Right hindlimb (tissue), 1 donor: ENCODE measurements around the gene IRF1.

ENCODE experiments used
- DNase-seq: peaks from one replicate; pipeline ENCODE4 v3.0.0-alpha.2; 2018

Gene IRF1

DNA sequence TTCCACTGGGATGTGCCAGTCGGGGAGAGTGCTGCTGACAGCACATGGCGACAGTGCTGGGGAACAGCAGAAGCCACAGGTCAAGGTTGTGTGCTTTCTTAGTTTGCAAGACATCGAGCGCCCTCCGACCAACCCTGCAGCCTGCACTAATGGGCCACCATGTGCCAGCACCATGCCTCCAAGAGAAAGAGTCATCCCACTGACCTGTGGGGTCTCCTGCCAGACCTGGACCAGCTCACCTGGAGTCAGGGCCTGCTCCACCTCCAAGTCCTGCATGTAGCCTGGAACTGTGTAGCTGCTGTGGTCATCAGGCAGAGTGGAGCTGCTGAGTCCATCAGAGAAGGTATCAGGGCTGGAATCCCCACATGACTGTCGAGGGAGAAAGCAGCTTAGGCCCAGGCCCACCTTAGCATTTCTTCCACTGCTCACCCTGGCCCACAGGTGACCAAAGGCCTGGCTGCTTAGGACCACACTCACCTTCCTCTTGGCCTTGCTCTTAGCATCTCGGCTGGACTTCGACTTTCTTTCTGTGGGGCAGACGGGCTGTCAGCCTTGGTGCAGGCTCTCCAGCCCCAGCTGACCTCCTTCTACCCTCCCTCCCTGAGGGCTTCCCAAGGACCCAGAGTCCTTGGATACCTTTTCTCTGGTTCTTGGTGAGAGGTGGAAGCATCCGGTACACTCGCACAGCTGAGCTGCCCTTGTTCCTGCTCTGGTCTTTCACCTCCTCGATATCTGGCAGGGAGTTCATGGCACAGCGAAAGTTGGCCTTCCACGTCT is 4.1 kb downstream of the IRF1 start:
- peak; percentile 6 for DNase-seq

- no peak for DNase-seq
Observed at GRCh38 chr5:132485641-132486317, 4.8 kb downstream of the IRF1 start.

- DNase-seq: peak; percentile 7
Observed at GRCh38 chr5:132484876-132485640, 5.5 kb downstream of the IRF1 start.

- no peak for DNase-seq
Observed at GRCh38 chr5:132484391-132484725, 6.2 kb downstream of the IRF1 start.

DNA sequence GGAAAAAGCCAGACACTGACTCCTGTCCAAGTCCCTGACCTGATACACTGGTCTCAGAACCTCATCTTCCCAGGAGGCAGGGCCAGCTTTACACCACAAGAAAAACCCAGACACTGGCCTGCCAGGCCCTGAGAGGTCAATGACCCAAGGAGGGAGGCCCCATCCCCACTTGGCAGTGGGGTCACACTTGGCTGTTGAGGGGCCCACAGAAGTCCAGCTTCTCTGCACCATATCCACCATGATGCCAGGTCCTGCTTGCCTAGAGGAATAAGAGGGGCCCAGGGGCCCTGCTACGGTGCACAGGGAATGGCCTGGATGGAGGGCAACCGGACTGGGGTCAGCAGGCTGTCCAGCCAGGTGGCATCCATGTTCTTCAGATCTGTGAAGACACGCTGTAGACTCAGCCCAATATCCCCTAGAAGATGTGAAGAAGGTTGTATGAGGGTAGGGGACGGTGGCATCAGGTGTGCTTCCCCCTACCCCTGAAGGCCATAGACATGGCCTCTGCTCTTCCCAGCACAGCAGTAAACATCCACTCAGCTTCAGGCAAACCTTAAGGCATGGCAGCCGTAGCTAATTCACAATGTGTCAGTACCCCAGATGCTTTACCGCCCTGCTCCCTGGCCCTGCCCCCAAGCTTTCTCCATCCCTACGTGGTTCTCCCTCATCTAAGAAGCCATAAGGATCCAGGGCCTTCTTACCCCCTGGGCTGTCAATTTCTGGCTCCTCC is 6.7 kb downstream of the IRF1 start:
- peak; percentile 6 for DNase-seq

DNA sequence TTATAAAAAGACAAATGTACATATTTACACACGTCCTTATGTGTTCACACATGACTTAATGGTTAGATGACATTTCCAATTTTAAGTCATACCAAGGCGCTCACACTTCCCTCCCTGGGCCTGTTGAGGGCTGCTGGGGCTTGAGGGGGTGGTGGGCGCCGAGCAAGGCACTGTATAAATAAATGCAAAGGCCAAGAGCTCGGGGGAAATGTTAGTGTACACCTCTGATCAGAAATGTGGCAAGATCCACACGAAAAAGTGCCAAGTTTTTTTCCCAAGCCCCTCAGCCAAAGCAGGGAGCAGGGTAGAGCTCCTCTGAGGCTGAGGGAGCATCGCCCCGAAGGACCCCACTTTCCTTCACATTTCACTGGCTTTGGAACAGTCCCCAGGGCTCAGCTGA is 7.5 kb downstream of the IRF1 start:
- peak; percentile 8 for DNase-seq

DNA sequence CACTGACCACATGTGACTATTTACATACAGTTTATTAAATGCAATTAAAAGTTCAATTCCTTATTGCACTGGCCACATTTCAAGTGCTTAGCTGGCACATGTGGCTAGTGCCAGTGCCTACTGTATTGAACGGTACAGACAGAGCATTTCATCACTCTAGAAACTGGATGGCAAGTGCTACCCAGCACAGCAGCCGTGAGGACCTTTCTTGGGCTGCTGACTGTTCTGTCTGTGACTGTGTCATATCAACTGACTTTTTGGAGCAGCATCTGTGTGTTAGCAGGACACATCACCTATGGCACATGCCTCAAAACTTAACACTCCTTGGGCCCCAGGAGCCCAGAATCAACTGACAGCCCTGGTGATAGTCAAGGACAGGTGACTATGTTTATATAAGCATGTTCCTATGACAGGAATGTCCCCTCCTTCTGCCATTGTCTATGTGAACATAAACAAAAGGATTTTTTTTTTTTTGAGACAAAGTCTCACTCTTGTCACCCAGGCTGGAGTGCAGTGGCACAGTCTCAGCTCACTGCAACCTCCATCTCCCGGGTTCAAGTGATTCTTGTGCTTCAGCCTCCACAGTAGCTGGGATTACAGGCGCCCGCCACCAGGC is 8.9 kb downstream of the IRF1 start:
- no peak for DNase-seq

DNA sequence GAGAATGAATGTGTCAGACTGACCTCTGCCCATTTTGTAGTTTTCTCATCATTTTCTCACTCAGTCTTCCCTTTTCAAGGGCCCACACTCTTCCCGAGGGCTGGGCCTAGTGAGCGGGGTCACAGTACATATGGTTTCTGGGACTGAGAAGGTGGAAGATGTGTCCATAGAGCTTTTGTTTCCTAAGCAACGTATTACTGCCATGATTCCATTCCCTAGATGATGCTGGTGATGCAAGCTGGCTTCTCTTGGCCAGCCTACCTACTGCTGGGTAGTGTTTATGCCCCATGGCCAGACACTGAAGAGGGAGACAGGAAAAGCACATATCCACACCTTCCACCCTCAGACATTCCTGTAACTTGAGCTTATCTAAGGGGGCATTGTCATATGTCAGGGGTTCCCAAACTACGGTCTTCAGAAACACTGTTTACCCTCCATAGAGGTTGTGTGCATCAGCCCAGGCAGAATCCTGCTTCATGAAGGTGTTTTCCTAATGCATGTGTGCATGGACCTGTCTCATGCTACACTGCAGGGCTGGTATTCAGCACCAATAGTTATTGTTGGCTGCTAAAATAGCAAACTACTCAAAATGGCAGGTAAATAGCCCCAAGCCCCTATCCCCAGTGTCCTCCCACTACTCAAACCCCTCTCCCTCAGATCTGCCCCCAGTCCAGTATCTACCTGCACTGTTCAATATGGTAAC is 9.5 kb downstream of the IRF1 start:
- no peak for DNase-seq

GRCh38 chr5:132480546-132480892 is 10.1 kb downstream of the IRF1 start:
- no peak for DNase-seq

DNA sequence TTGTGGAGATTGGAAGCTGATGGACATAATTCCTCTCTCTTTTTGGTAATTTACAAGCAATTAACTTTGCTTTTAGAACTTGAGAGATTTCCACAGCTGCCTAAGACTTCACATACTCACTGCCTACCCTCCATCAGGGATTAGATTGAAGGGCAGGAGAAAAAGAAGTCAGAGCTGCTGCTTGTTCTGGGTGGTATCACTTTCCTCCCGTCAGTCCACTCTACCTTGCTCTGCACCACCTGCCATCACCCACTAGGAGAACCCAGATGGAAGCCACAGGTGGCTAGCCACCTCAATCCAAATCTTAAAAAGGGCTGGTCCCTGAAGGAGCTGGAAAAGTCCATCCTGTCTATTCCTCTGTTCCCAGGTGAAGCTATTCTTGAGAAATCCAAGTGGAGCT is 10.5 kb downstream of the IRF1 start:
- no peak for DNase-seq

GRCh38 chr5:132479111-132479951 is 11.2 kb downstream of the IRF1 start:
- no peak for DNase-seq

DNA sequence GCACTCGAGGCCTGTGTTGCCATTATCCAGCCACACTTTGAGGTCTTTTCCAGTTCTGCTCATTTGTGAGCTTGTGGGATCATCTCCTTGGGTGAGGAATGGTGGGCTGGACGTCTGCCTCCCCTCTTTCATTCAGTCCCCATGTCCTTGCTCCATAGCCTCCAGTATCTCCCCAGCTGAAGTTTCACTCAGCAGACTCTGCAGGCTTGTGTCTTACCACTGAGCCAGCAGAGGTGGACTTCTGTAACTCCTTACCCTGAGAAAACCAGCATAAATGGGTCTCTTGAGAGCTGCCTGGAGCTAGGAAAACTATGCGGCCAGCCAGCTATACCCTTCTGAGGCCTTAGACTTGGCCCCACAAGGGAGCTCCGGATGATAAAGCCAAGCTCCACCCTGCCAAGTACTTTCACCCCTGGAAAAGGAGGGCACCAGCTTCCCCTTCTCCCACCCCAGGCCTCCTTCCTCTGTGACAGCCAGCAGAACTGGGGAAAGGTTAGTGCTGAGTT is 12.2 kb downstream of the IRF1 start:
- no peak for DNase-seq

DNA sequence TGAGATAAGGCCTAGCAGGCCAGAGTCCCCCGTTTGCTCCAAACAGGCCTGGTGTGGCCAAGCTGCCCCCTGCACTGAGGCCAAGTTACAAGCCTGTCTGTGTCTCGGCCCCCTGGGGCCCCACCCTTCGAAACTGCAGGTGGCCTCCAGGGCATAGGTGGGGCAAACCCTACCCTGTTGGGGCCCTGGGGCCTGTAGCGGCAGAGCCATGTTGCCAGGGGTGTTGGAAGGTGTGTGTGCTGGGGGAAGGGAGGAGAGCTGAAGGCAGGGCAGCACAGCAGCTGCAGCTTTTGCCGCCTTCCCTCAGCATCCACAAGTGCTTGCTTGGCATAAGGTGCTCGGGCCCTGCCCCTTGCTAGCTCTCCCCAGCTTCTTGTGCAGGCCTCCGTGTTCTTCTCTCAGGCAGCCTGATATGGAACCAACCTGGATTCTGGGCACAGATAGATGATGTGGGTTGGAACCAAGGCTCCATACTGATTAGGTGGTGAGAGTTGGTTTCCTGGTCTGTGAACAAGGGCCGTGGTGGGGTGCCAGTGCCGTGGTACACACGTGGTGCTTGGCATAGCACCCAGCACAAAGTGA is 12.7 kb downstream of the IRF1 start:
- DNase-seq: no peak

DNA sequence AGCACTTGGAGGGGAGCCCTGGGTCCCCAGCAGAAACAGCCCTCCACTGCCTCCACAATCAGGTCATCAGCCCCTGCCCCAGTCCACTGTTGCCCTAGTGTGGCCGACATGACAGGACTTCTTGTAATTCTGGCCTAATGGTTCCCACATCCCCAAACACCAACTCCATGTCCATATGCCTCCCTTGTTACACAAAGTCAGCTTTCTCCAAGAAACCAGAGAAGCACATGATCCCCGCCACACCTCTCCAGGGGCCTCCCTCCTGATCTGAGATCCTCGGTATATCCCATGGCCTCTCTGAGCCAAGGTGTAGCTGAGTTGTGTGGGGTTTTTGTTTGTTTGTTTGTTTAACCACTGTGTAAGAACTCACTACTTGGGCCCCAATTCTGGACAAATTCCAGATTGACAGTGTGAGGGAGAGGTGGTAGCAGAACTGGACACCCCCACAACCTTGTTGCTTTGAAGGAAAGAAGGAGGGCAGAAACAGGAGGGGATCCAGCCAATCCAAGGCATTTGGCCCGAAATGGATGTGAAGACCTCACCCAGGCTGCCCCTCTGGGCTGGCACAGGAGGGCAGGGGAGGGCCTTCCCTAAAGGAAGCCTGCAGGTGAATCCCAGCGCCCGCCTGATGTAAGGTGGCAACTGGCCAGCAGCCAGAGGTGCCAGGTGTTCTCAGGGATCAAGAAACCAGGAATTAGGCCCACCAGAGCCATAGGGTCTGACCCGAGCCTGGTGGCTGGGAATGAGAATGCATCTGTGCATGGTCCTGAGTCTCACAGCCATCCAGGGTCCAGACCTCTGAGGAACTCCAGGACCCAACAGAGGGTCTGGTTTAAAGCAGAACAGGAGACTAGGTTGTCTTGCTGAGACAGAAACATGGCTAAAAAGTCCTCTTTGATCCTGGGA is 13.4 kb downstream of the IRF1 start:
- DNase-seq: no peak

- peak; percentile 16 for DNase-seq
Observed at GRCh38 chr5:132475987-132476875, 14.3 kb downstream of the IRF1 start.

- DNase-seq: peak; percentile 18
Observed at GRCh38 chr5:132475497-132475882, 15.1 kb downstream of the IRF1 start.

DNA sequence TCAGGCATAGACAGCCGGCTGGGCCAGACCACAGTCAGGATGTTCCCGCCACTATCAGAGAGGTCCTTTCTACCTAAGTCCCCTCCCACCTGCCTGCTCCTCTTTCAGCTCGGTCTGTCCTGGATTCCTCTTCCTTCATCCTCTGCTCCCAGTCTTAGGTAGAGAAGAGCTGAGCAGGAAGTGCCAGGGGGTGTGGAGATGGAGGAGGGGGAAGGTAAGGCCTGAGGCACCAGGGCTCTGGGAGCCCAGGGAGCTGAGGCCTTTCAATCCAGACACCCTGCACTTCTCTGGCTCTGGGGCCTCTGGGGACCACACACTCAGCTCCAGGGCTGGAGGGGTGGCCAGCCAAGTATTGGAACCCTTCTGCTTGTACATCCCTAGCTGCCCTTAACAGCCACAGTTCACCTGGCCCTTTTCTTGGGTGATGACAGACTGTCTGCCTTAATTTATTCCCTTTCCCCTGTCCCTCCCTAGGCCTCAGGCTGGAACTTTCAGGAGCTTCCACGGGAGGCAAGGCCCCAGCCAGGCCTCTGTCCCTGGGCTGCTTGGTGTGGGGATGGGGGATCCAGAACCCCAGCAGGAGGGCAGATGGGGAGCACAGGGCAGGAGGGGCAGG is 15.6 kb downstream of the IRF1 start:
- DNase-seq: peak; percentile 19

GRCh38 chr5:132474131-132474723 is 16.3 kb downstream of the IRF1 start:
- peak; percentile 11 for DNase-seq
